Measurements from ENCODE around the gene CENPX. TPM values are rescaled to one million over a fixed set of nuclear protein-coding genes. Genes with fewer than 3 reads are reported as not detected.
"Not testable (repeated sequence)": the region's sequence is repeated elsewhere in the genome, so short reads cannot be mapped to it uniquely, and the experiment has no call there.

The CENPX gene
- total RNA-seq, 1 donor from 2014 or later, result 58.5 TPM

GRCh38 chr17:82039695-82040299, 17.1 kb upstream of the CENPX start:
- DNase-seq (ENCODE audit: low spot score), result no peak

GRCh38 chr17:82038796-82039409, 16.2 kb upstream of the CENPX start:
- DNase-seq (ENCODE audit: low spot score), result not testable (repeated sequence)

GRCh38 chr17:82037889-82038195, 15.2 kb upstream of the CENPX start:
- no peak for DNase-seq (ENCODE audit: low spot score)

- peak; percentile 98 for DNase-seq (ENCODE audit: low spot score)
Observed at GRCh38 chr17:82037092-82037888, 14.6 kb upstream of the CENPX start, which contains the start of gene DCXR. Gene DCXR (minus strand): TSS chr17:82037697. CDS start chr17:82037682, 15 bp downstream.

GRCh38 chr17:82036634-82037091, 14.0 kb upstream of the CENPX start:
- no peak for DNase-seq (ENCODE audit: low spot score)

- no peak for DNase-seq (ENCODE audit: low spot score)
Observed at GRCh38 chr17:82035956-82036633, 13.4 kb upstream of the CENPX start.

- no peak for DNase-seq (ENCODE audit: low spot score)
Observed at GRCh38 chr17:82035488-82035887, 12.8 kb upstream of the CENPX start.

GRCh38 chr17:82034371-82035011, 11.8 kb upstream of the CENPX start:
- no peak for DNase-seq (ENCODE audit: low spot score)

GRCh38 chr17:82033359-82034085, 10.8 kb upstream of the CENPX start:
- DNase-seq (ENCODE audit: low spot score), result no peak

GRCh38 chr17:82031885-82032627, 9.4 kb upstream of the CENPX start:
- DNase-seq (ENCODE audit: low spot score), result no peak

GRCh38 chr17:82031303-82031884, 8.7 kb upstream of the CENPX start, which contains the start of gene RAC3:
Gene RAC3 (plus strand): TSS chr17:82031678. CDS start chr17:82031762, 84 bp downstream.
- no peak for DNase-seq (ENCODE audit: low spot score)

- DNase-seq (ENCODE audit: low spot score), result peak; percentile 89
Observed at GRCh38 chr17:82030470-82031302, 8.0 kb upstream of the CENPX start.

- no peak for DNase-seq (ENCODE audit: low spot score)
Observed at GRCh38 chr17:82029990-82030469, 7.4 kb upstream of the CENPX start.

GRCh38 chr17:82029391-82029790, 6.7 kb upstream of the CENPX start:
- no peak for DNase-seq (ENCODE audit: low spot score)

GRCh38 chr17:82028966-82029365, 6.3 kb upstream of the CENPX start:
- no peak for DNase-seq (ENCODE audit: low spot score)

GRCh38 chr17:82028246-82028645, 5.6 kb upstream of the CENPX start:
- no peak for DNase-seq (ENCODE audit: low spot score)

- no peak for DNase-seq (ENCODE audit: low spot score)
Observed at GRCh38 chr17:82025401-82026107, 2.9 kb upstream of the CENPX start.

GRCh38 chr17:82024859-82025258, 2.2 kb upstream of the CENPX start:
- DNase-seq (ENCODE audit: low spot score), result no peak
